Hepatocyte (in vitro differentiated cells): ENCODE data around the gene TFPI2. TPM values are rescaled to one million over a fixed set of nuclear protein-coding genes. Genes with fewer than 3 reads are reported as not detected.
A peak's percentile ranks its signal among the peaks of the same experiment; 100 is the strongest.

Experiments
- DNase-seq: peaks from one replicate; pipeline ENCODE4 v3.0.0-alpha.2; 2016; ENCODE audit warnings: low spot score
- H2AFZ ChIP-seq: fragments of 200-600 bp; sonication (generic); 2 replicates; pipeline ENCODE4 v1.6.0; 2016; ENCODE audit warnings: antibody characterized with exemption, mild to moderate bottlenecking
- H3K27ac ChIP-seq: fragments of 200-600 bp; sonication (generic); 2 replicates; pipeline ENCODE4 v1.5.1; 2016; ENCODE audit warnings: mild to moderate bottlenecking
- H3K27me3 ChIP-seq: fragments of 200-600 bp; sonication (generic); 2 replicates; pipeline ENCODE4 v1.6.1; 2016
- H3K36me3 ChIP-seq: fragments of 200-600 bp; sonication (generic); replicated peaks from 2 replicates; pipeline ENCODE4 v1.5.1; 2016; ENCODE audit warnings: low read depth; ENCODE audit not compliant: insufficient read depth
- H3K4me1 ChIP-seq: fragments of 200-600 bp; sonication (generic); 2 replicates; pipeline ENCODE4 v1.5.1; 2016; ENCODE audit warnings: mild to moderate bottlenecking, moderate library complexity; ENCODE audit not compliant: insufficient read depth
- H3K4me2 ChIP-seq: fragments of 200-600 bp; sonication (generic); 2 replicates; pipeline ENCODE4 v1.6.0; 2016
- H3K4me3 ChIP-seq: fragments of 200-600 bp; sonication (generic); 2 replicates; pipeline ENCODE4 v1.5.1; 2016; ENCODE audit warnings: mild to moderate bottlenecking
- H3K79me2 ChIP-seq: fragments of 200-600 bp; sonication (generic); 2 replicates; pipeline ENCODE4 v1.6.0; 2017; ENCODE audit warnings: mild to moderate bottlenecking
- H3K9me2 ChIP-seq: fragments of 200-600 bp; sonication (generic); replicated peaks from 2 replicates; pipeline ENCODE4 v1.6.0; 2017; ENCODE audit warnings: mild to moderate bottlenecking; ENCODE audit not compliant: insufficient read depth
- H3K9me3 ChIP-seq: fragments of 200-600 bp; sonication (generic); 2 replicates; pipeline ENCODE4 v1.5.1; 2016; ENCODE audit warnings: low read depth, mild to moderate bottlenecking
- H4K20me1 ChIP-seq: fragments of 200-600 bp; sonication (generic); 2 replicates; pipeline ENCODE4 v1.6.0; 2016; ENCODE audit warnings: mild to moderate bottlenecking; ENCODE audit not compliant: insufficient read depth, poor library complexity, severe bottlenecking
- EZH2 ChIP-seq: fragments of 200-600 bp; sonication (generic); IDR thresholded peaks from 2 replicates; pipeline ENCODE4 v1.6.1; 2016; ENCODE audit warnings: antibody characterized with exemption, mild to moderate bottlenecking, borderline replicate concordance
- EZH2phosphoT487 ChIP-seq: fragments of 200-600 bp; sonication (generic); IDR thresholded peaks from one replicate; pipeline ENCODE4 v1.6.1; 2018; ENCODE audit warnings: antibody characterized with exemption, mild to moderate bottlenecking, low read depth, moderate library complexity; ENCODE audit not compliant: unreplicated experiment, severe bottlenecking
- WGBS: methylation state at CpG from one replicate; pipeline ENCODE4 v1.1.6; 2016; ENCODE audit warnings: low lambda C conversion rate; ENCODE audit errors: missing lambda C conversion rate; 5-methylcytosine and 5-hydroxymethylcytosine counted together
- polyA plus RNA-seq: library from polyadenylated mRNA; unstranded; fragments of >200 nt; fragmentation: Nextera tagmentation; extraction: Ambion mirVana; gene quantifications from 2 replicates; pipeline ENCODE4 v1.2.1, GENCODE V29; 2016
- total RNA-seq: library from RNA; depleted of rRNA; stranded (reverse); fragments of >200 nt; gene quantifications from 2 replicates; pipeline ENCODE4 v1.2.3, GENCODE V29; 2014
- TF ChIP-seq, protein P1 (sequence below): fragments of 200-600 bp; sonication (generic); IDR thresholded peaks from 2 replicates; pipeline ENCODE4 v1.5.1; 2016; ENCODE audit warnings: antibody characterized with exemption, mild to moderate bottlenecking; ENCODE audit not compliant: poor library complexity

TFPI2 gene
- total RNA-seq (41.5 and 66.2 TPM in 2 replicates), polyA plus RNA-seq (52.8 and 87.3 TPM in 2 replicates)

- TF ChIP-seq EZH2 (peak; percentile 10), EZH2phosphoT487 (no peak)
- TF ChIP-seq, protein P1, sequence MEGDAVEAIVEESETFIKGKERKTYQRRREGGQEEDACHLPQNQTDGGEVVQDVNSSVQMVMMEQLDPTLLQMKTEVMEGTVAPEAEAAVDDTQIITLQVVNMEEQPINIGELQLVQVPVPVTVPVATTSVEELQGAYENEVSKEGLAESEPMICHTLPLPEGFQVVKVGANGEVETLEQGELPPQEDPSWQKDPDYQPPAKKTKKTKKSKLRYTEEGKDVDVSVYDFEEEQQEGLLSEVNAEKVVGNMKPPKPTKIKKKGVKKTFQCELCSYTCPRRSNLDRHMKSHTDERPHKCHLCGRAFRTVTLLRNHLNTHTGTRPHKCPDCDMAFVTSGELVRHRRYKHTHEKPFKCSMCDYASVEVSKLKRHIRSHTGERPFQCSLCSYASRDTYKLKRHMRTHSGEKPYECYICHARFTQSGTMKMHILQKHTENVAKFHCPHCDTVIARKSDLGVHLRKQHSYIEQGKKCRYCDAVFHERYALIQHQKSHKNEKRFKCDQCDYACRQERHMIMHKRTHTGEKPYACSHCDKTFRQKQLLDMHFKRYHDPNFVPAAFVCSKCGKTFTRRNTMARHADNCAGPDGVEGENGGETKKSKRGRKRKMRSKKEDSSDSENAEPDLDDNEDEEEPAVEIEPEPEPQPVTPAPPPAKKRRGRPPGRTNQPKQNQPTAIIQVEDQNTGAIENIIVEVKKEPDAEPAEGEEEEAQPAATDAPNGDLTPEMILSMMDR: peak; percentile 4
- H3K4me1 ChIP-seq: no peaks in the 10 kb centered on the region
- peak within 1 kb of the TSS; percentile 91 for H2AFZ ChIP-seq
- 4% methylated on average over 36 of the region's 49 CpGs for WGBS
- peak within 1 kb of the TSS; percentile 96 for H3K4me2 ChIP-seq
- DNase-seq: peak; percentile 67
- peaks cover 39% of the 10 kb centered on the region for H3K27me3 ChIP-seq
- H3K27ac ChIP-seq: no peak within 1 kb of the TSS
- peak within 1 kb of the TSS; percentile 68 for H3K4me3 ChIP-seq
- no peaks in the 10 kb centered on the region for H4K20me1 ChIP-seq
- H3K9me2 ChIP-seq: no peaks in the 10 kb centered on the region
- H3K36me3 ChIP-seq: no peaks in the 10 kb centered on the region
- no peaks in the 10 kb centered on the region for H3K79me2 ChIP-seq
- H3K9me3 ChIP-seq: no peaks in the 10 kb centered on the region
Measured at GRCh38 chr7:93890464-93891068, at the start of gene TFPI2. Gene TFPI2 (minus strand): TSS chr7:93890753. CDS start chr7:93890678, 75 bp downstream.

GRCh38 chr7:93938293-93938692, 47.7 kb upstream of the TFPI2 start:
- Histone ChIP-seq H3K4me2 (no peak overlapping the region), H4K20me1 (no peaks in the 10 kb centered on the region), H3K27ac (no peak overlapping the region), H3K9me2 (no peaks in the 10 kb centered on the region), H3K4me3 (no peak overlapping the region), H3K27me3 (no peaks in the 10 kb centered on the region), H3K4me1 (no peaks in the 10 kb centered on the region), H3K9me3 (no peaks in the 10 kb centered on the region), H3K79me2 (no peaks in the 10 kb centered on the region), H2AFZ (no peak overlapping the region), H3K36me3 (no peaks in the 10 kb centered on the region)
- no peak for DNase-seq
- no peak for TF ChIP-seq EZH2
- no peak for TF ChIP-seq EZH2phosphoT487
- TF ChIP-seq, protein P1: no peak

DNA sequence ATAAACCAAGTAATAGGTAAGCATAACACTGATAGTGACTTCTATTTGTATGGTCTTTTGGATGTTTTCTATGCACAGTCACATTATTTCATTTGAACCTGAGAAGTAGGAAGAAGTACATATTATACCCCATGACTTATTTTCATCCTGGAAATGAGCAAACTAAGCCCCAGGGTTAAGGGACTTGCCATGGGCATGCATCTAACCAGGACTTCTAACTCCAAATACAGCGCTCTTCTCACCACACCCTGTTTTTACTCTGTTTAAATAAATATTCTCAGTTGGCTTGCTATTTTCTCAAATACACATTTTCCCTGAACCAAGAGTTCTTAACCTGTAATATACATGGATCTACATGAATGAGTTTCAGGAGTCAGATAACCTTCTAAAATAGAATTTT, 47.3 kb upstream of the TFPI2 start:
- TF ChIP-seq, protein P1: no peak
- TF ChIP-seq EZH2 (no peak), EZH2phosphoT487 (no peak)
- H3K9me3 ChIP-seq: no peaks in the 10 kb centered on the region
- no peaks in the 10 kb centered on the region for H3K27me3 ChIP-seq
- no peaks in the 10 kb centered on the region for H3K9me2 ChIP-seq
- H3K4me2 ChIP-seq: no peak overlapping the region
- no peak overlapping the region for H2AFZ ChIP-seq
- H3K36me3 ChIP-seq: no peaks in the 10 kb centered on the region
- WGBS: 83% methylated on average over 1 of the region's 1 CpG
- no peak overlapping the region for H3K27ac ChIP-seq
- no peaks in the 10 kb centered on the region for H4K20me1 ChIP-seq
- no peaks in the 10 kb centered on the region for H3K79me2 ChIP-seq
- no peak overlapping the region for H3K4me3 ChIP-seq
- no peaks in the 10 kb centered on the region for H3K4me1 ChIP-seq
- DNase-seq: no peak

DNA sequence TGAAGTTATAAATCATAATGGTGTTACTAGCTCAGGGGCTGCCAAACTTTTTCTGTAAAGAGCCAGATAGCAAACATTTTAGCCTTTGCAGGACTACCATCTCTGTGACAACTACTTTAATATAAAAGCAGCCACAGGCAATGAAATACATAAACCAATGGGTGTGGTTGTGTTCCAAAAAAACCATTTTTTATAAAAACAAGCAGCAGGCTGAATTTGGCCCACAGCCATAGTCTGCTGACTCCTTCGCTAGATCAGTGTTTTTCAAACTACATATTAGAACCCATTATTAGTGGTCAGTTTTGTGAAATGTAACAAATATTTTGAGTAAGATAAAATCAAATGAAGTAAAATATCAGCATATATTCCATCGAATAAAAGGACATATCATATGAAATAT, 44.5 kb upstream of the TFPI2 start:
- no peaks in the 10 kb centered on the region for H3K4me1 ChIP-seq
- no peak overlapping the region for H3K4me2 ChIP-seq
- WGBS: 87% methylated on average over 2 of the region's 2 CpGs
- H2AFZ ChIP-seq: no peak overlapping the region
- no peaks in the 10 kb centered on the region for H3K27me3 ChIP-seq
- no peaks in the 10 kb centered on the region for H3K9me2 ChIP-seq
- no peaks in the 10 kb centered on the region for H4K20me1 ChIP-seq
- TF ChIP-seq, protein P1: no peak
- no peak for TF ChIP-seq EZH2phosphoT487
- TF ChIP-seq EZH2: no peak
- no peaks in the 10 kb centered on the region for H3K79me2 ChIP-seq
- H3K36me3 ChIP-seq: no peaks in the 10 kb centered on the region
- no peak overlapping the region for H3K4me3 ChIP-seq
- H3K27ac ChIP-seq: no peak overlapping the region
- H3K9me3 ChIP-seq: no peaks in the 10 kb centered on the region
- no peak for DNase-seq
